Measurements from ENCODE around the gene AIMP1.

The AIMP1 gene

GRCh38 chr4:106303548-106304281 is 12.6 kb upstream of the AIMP1 start:
- Histone ChIP-seq H3K36me3 (peaks cover 17% of the 10 kb centered on the region), H3K4me3 (ENCODE audit: low read depth, low read length) (no peak overlapping the region), H3K27me3 (ENCODE audit: insufficient read depth, low read depth, severe bottlenecking) (no peaks in the 10 kb centered on the region), H3K27ac (no peak overlapping the region), H3K9me3 (ENCODE audit: severe bottlenecking) (no peaks in the 10 kb centered on the region)
- no peak for TF ChIP-seq CTCF (IDR thresholded peaks at IDR 0.05; ENCODE audit: low read depth, low read length)
- no peak for DNase-seq

GRCh38 chr4:106304632-106305031 is 11.7 kb upstream of the AIMP1 start:
- H3K27me3 ChIP-seq (ENCODE audit: insufficient read depth, low read depth, severe bottlenecking) = no peaks in the 10 kb centered on the region
- no peak overlapping the region for H3K27ac ChIP-seq
- no peak overlapping the region for H3K4me3 ChIP-seq (ENCODE audit: low read depth, low read length)
- DNase-seq = no peak
- no peaks in the 10 kb centered on the region for H3K9me3 ChIP-seq (ENCODE audit: severe bottlenecking)
- H3K36me3 ChIP-seq = peaks cover 18% of the 10 kb centered on the region
- no peak for TF ChIP-seq CTCF (IDR thresholded peaks at IDR 0.05; ENCODE audit: low read depth, low read length)

GRCh38 chr4:106305435-106306055 is 10.8 kb upstream of the AIMP1 start:
- Histone ChIP-seq H3K9me3 (ENCODE audit: severe bottlenecking) (no peaks in the 10 kb centered on the region), H3K4me3 (ENCODE audit: low read depth, low read length) (no peak overlapping the region), H3K36me3 (peaks cover 18% of the 10 kb centered on the region), H3K27me3 (ENCODE audit: insufficient read depth, low read depth, severe bottlenecking) (no peaks in the 10 kb centered on the region), H3K27ac (no peak overlapping the region)
- no peak for TF ChIP-seq CTCF (IDR thresholded peaks at IDR 0.05; ENCODE audit: low read depth, low read length)
- no peak for DNase-seq

GRCh38 chr4:106306561-106306960 is 9.8 kb upstream of the AIMP1 start:
- H3K27me3 ChIP-seq (ENCODE audit: insufficient read depth, low read depth, severe bottlenecking) = no peaks in the 10 kb centered on the region
- H3K4me3 ChIP-seq (ENCODE audit: low read depth, low read length) = no peak overlapping the region
- H3K9me3 ChIP-seq (ENCODE audit: severe bottlenecking) = no peaks in the 10 kb centered on the region
- TF ChIP-seq CTCF (IDR thresholded peaks at IDR 0.05; ENCODE audit: low read depth, low read length) = no peak
- H3K36me3 ChIP-seq = peaks cover 18% of the 10 kb centered on the region
- no peak overlapping the region for H3K27ac ChIP-seq
- DNase-seq = no peak

GRCh38 chr4:106312377-106312776 is 4.0 kb upstream of the AIMP1 start:
- no peak for DNase-seq

More at GRCh38 chr4:106312377-106312776, 4.0 kb upstream of the AIMP1 start:
- H3K4me3 ChIP-seq (ENCODE audit: low read depth, low read length) = no peak overlapping the region
- H3K27ac ChIP-seq = no peak overlapping the region
- H3K27me3 ChIP-seq (ENCODE audit: insufficient read depth, low read depth, severe bottlenecking) = no peaks in the 10 kb centered on the region
- peaks cover 16% of the 10 kb centered on the region for H3K36me3 ChIP-seq
- no peaks in the 10 kb centered on the region for H3K9me3 ChIP-seq (ENCODE audit: severe bottlenecking)
- no peak for TF ChIP-seq CTCF (IDR thresholded peaks at IDR 0.05; ENCODE audit: low read depth, low read length)

All from WERI-Rb-1 (cell line).